Activated B cell treated with CpG ODN at 0.5 μM for 24 hours (primary cell): ENCODE data around the gene NFIC. TPM values are rescaled to one million over a fixed set of nuclear protein-coding genes. Genes with fewer than 3 reads are reported as not detected.

ENCODE experiments used
- ATAC-seq: fragments of 200-7000 bp; cut with Tn5 transposase; one replicate; pipeline ENCODE4 v1.10.0; 2021; ENCODE audit warnings: low read depth, mild to moderate bottlenecking, moderate library complexity
- CTCF ChIA-PET: fragments of 350-600 bp; sonication (Branson Sonifier 250); formaldehyde crosslinking; loops from one replicate; lab custom pipeline; 2021; ENCODE audit warnings: antibody characterized with exemption; lab: Charles Lee
- POLR2A ChIA-PET: fragments of 350-600 bp; sonication (Branson Sonifier 250); formaldehyde crosslinking; loops from one replicate; lab custom pipeline; 2021; ENCODE audit warnings: antibody characterized with exemption; lab: Charles Lee
- DNase-seq: peaks from one replicate; pipeline ENCODE4 v3.0.0; 2022
- H3K27ac Mint-ChIP-seq: one replicate; pipeline ENCODE4 v1.8.0; 2020; ENCODE audit warnings: mixed read lengths
- H3K27me3 Mint-ChIP-seq: one replicate; pipeline ENCODE4 v1.8.0; 2021; ENCODE audit warnings: mixed read lengths
- H3K36me3 Mint-ChIP-seq: one replicate; pipeline ENCODE4 v1.8.0; 2021; ENCODE audit warnings: low read depth, mixed read lengths
- H3K4me1 Mint-ChIP-seq: one replicate; pipeline ENCODE4 v1.8.0; 2021; ENCODE audit warnings: mixed read lengths
- H3K4me3 Mint-ChIP-seq: one replicate; pipeline ENCODE4 v1.8.0; 2020; ENCODE audit warnings: mild to moderate bottlenecking, mixed read lengths
- H3K9me3 Mint-ChIP-seq: one replicate; pipeline ENCODE4 v1.8.0; 2020; ENCODE audit warnings: mixed read lengths
- intact Hi-C: fragments of 100-400 bp; cut with micrococcal nuclease; formaldehyde crosslinking; loops from one replicate; pipeline ENCODE4 v1.15.1; 2024
- total RNA-seq: library from RNA; stranded (reverse); gene quantifications from 2 replicates; pipeline ENCODE4 v1.2.3, GENCODE V29; 2022
- TF ChIP-seq, protein P1 (sequence below): fragments of 200-600 bp; IDR thresholded peaks from one replicate; pipeline ENCODE4 v1.8.0; 2022; ENCODE audit warnings: antibody characterized with exemption, mild to moderate bottlenecking

Gene NFIC
- total RNA-seq, 1 donor from 2014 or later = 18.8 TPM

- no peak overlapping the region for H3K27ac Mint-ChIP-seq
- intact Hi-C loops = loop anchor here (1.0 kb wide), 1 partner anchor 113 kb away; no protein-coding TSS in a partner anchor
Measured at GRCh38 chr19:3440082-3440481, 73.7 kb downstream of the NFIC start.

GRCh38 chr19:3441089-3441985 lies 75.0 kb downstream of the NFIC start:
- Mint-ChIP-seq H3K4me3 (no peak overlapping the region), H3K9me3 (no peaks in the 10 kb centered on the region), H3K27ac (no peak overlapping the region), H3K27me3 (no peaks in the 10 kb centered on the region), H3K36me3 (peaks cover 6% of the 10 kb centered on the region), H3K4me1 (peaks cover 9% of the 10 kb centered on the region)
- intact Hi-C loops = no loop called here
- DNase-seq (no peak), ATAC-seq (no peak)
- TF ChIP-seq, protein P1, sequence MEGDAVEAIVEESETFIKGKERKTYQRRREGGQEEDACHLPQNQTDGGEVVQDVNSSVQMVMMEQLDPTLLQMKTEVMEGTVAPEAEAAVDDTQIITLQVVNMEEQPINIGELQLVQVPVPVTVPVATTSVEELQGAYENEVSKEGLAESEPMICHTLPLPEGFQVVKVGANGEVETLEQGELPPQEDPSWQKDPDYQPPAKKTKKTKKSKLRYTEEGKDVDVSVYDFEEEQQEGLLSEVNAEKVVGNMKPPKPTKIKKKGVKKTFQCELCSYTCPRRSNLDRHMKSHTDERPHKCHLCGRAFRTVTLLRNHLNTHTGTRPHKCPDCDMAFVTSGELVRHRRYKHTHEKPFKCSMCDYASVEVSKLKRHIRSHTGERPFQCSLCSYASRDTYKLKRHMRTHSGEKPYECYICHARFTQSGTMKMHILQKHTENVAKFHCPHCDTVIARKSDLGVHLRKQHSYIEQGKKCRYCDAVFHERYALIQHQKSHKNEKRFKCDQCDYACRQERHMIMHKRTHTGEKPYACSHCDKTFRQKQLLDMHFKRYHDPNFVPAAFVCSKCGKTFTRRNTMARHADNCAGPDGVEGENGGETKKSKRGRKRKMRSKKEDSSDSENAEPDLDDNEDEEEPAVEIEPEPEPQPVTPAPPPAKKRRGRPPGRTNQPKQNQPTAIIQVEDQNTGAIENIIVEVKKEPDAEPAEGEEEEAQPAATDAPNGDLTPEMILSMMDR = no peak
- ChIA-PET CTCF (no interaction called here), POLR2A (interaction anchor here (0.6 kb wide), 1 partner anchor 534 kb away, joined by 4 read pairs; no protein-coding TSS in a partner anchor)

More at GRCh38 chr19:3440082-3440481, 73.7 kb downstream of the NFIC start:
- ATAC-seq = peak; percentile 41
- ChIA-PET CTCF (interaction anchor here (1.4 kb wide), 1 partner anchor 11 kb away, joined by 5 read pairs; no protein-coding TSS in a partner anchor), POLR2A (no interaction called here)
- TF ChIP-seq, protein P1 = no peak
- peak; percentile 45 for DNase-seq
- H3K9me3 Mint-ChIP-seq = no peaks in the 10 kb centered on the region
- H3K27me3 Mint-ChIP-seq = no peaks in the 10 kb centered on the region
- H3K36me3 Mint-ChIP-seq = peaks cover 4% of the 10 kb centered on the region
- H3K4me1 Mint-ChIP-seq = peaks cover 16% of the 10 kb centered on the region
- H3K4me3 Mint-ChIP-seq = no peak overlapping the region

- no peak for ATAC-seq
- peaks cover 9% of the 10 kb centered on the region for H3K4me1 Mint-ChIP-seq
- no peak for DNase-seq
- no peak overlapping the region for H3K27ac Mint-ChIP-seq
- TF ChIP-seq, protein P1 = no peak
- no peak overlapping the region for H3K4me3 Mint-ChIP-seq
- POLR2A ChIA-PET = interaction anchor here (0.6 kb wide), 1 partner anchor 534 kb away, joined by 4 read pairs; no protein-coding TSS in a partner anchor
- CTCF ChIA-PET = no interaction called here
- intact Hi-C loops = no loop called here
- H3K9me3 Mint-ChIP-seq = no peaks in the 10 kb centered on the region
- no peaks in the 10 kb centered on the region for H3K27me3 Mint-ChIP-seq
- H3K36me3 Mint-ChIP-seq = peaks cover 6% of the 10 kb centered on the region
Measured at GRCh38 chr19:3441986-3442329, 75.6 kb downstream of the NFIC start.

GRCh38 chr19:3442487-3443071 lies 76.2 kb downstream of the NFIC start:
- H3K9me3 Mint-ChIP-seq = no peaks in the 10 kb centered on the region
- ChIA-PET CTCF (no interaction called here), POLR2A (no interaction called here)
- H3K4me1 Mint-ChIP-seq = peaks cover 9% of the 10 kb centered on the region
- H3K36me3 Mint-ChIP-seq = peaks cover 6% of the 10 kb centered on the region
- intact Hi-C loops = no loop called here
- no peaks in the 10 kb centered on the region for H3K27me3 Mint-ChIP-seq
- no peak for DNase-seq
- H3K27ac Mint-ChIP-seq = no peak overlapping the region
- TF ChIP-seq, protein P1 = no peak
- no peak for ATAC-seq
- no peak overlapping the region for H3K4me3 Mint-ChIP-seq
